Measurements from ENCODE around the gene ANKRD44. TPM values are rescaled to one million over a fixed set of nuclear protein-coding genes. Genes with fewer than 3 reads are reported as not detected.

Gene ANKRD44
- total RNA-seq, 1 experiment from 2014 or later: 2.4 TPM

DNA sequence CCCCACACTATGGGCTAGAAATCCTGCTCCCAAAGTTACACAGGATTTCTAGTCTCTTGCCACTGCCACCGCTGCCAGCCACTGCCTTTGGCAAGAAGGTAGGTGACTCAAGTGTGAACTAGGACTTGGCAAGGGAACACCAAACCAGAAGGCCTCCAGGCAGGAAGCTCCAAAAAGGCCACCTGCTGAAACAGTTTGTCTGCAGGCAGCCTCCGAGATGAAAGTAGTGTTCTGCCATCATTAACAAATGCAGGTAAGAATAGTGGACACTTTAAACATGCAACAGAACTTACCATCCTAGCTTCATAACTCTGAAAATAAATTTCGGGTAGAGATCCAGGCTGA, 3.9 kb downstream of the ANKRD44 start:
- no peak for TF ChIP-seq EZH2phosphoT487 (IDR thresholded peaks at IDR 0.05; ENCODE audit: borderline replicate concordance, low read length)
- no peak for TF ChIP-seq EZH2 (IDR thresholded peaks at IDR 0.05; ENCODE audit: low read length, unreplicated experiment)
- TF ChIP-seq, protein P1, sequence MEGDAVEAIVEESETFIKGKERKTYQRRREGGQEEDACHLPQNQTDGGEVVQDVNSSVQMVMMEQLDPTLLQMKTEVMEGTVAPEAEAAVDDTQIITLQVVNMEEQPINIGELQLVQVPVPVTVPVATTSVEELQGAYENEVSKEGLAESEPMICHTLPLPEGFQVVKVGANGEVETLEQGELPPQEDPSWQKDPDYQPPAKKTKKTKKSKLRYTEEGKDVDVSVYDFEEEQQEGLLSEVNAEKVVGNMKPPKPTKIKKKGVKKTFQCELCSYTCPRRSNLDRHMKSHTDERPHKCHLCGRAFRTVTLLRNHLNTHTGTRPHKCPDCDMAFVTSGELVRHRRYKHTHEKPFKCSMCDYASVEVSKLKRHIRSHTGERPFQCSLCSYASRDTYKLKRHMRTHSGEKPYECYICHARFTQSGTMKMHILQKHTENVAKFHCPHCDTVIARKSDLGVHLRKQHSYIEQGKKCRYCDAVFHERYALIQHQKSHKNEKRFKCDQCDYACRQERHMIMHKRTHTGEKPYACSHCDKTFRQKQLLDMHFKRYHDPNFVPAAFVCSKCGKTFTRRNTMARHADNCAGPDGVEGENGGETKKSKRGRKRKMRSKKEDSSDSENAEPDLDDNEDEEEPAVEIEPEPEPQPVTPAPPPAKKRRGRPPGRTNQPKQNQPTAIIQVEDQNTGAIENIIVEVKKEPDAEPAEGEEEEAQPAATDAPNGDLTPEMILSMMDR (conservative IDR thresholded peaks at IDR 0.05; ENCODE audit: low read depth, low read length): no peak
- Histone ChIP-seq H4K20me1 (ENCODE audit: low read length) (0 out of 2 replicates have a peak, but pooled peaks cover 4% of the 10 kb centered on the region), H3K36me3 (ENCODE audit: low read depth, low read length) (no peaks in the 10 kb centered on the region), H3K4me3 (ENCODE audit: low read length) (no peak overlapping the region), H3K9me2 (replicated peaks; ENCODE audit: low read length) (no peaks in the 10 kb centered on the region), H3K9ac (ENCODE audit: low read length) (no peak overlapping the region), H3K9me3 (ENCODE audit: low read length) (no peaks in the 10 kb centered on the region), H3K27ac (ENCODE audit: low read length) (no peak overlapping the region), H2AFZ (ENCODE audit: low read length) (no peak overlapping the region; the same call in 1 of the 2 replicates), H3K4me2 (ENCODE audit: low read length) (peak overlapping the region; percentile 40), H3F3A (ENCODE audit: low read length, unreplicated experiment) (no peaks in the 10 kb centered on the region), H3K27me3 (ENCODE audit: low read length) (no peaks in the 10 kb centered on the region), H3K79me2 (ENCODE audit: low read length) (no peaks in the 10 kb centered on the region), H3K4me1 (ENCODE audit: insufficient read depth, low read length) (peaks cover 46% of the 10 kb centered on the region)
- intact Hi-C loops (cut with micrococcal nuclease): loop anchor here (10.0 kb wide), 2 partner anchors 172 to 292 kb away; no protein-coding TSS in a partner anchor
- BruUV-seq (replicated peaks): no TSS peak
- peak; percentile 34 for ATAC-seq
- ChIA-PET POLR2A (ENCODE audit: unreplicated experiment) (interaction anchor here (0.6 kb wide), 1 partner anchor 41 kb away, joined by 3 read pairs; no protein-coding TSS in a partner anchor), CTCF (no interaction called here)
- DNase-seq: peak; percentile 85

- CTCF ChIA-PET: no interaction called here
Observed at GRCh38 chr2:197306024-197306695, 4.4 kb downstream of the ANKRD44 start.

More at GRCh38 chr2:197306024-197306695, 4.4 kb downstream of the ANKRD44 start:
- H2AFZ ChIP-seq (ENCODE audit: low read length): no peak overlapping the region; the same call in 1 of the 2 replicates
- H3K4me2 ChIP-seq (ENCODE audit: low read length): peak overlapping the region; percentile 40
- POLR2A ChIA-PET (ENCODE audit: unreplicated experiment): no interaction called here
- H3K4me3 ChIP-seq (ENCODE audit: low read length): no peak overlapping the region
- intact Hi-C loops (cut with micrococcal nuclease): loop anchor here (10.0 kb wide), 2 partner anchors 171 to 291 kb away; no protein-coding TSS in a partner anchor
- no peaks in the 10 kb centered on the region for H3K79me2 ChIP-seq (ENCODE audit: low read length)
- H3F3A ChIP-seq (ENCODE audit: low read length, unreplicated experiment): no peaks in the 10 kb centered on the region
- no peak overlapping the region for H3K27ac ChIP-seq (ENCODE audit: low read length)
- no peaks in the 10 kb centered on the region for H3K36me3 ChIP-seq (ENCODE audit: low read depth, low read length)
- DNase-seq (no peak), ATAC-seq (no peak)
- peaks cover 41% of the 10 kb centered on the region for H3K4me1 ChIP-seq (ENCODE audit: insufficient read depth, low read length)
- no peaks in the 10 kb centered on the region for H3K27me3 ChIP-seq (ENCODE audit: low read length)
- no peak overlapping the region for H3K9ac ChIP-seq (ENCODE audit: low read length)
- 0 out of 2 replicates have a peak, but pooled peaks cover 4% of the 10 kb centered on the region for H4K20me1 ChIP-seq (ENCODE audit: low read length)
- no peaks in the 10 kb centered on the region for H3K9me2 ChIP-seq (replicated peaks; ENCODE audit: low read length)
- H3K9me3 ChIP-seq (ENCODE audit: low read length): no peaks in the 10 kb centered on the region
- TF ChIP-seq, protein P1 (conservative IDR thresholded peaks at IDR 0.05; ENCODE audit: low read depth, low read length): no peak
- TF ChIP-seq EZH2phosphoT487 (IDR thresholded peaks at IDR 0.05; ENCODE audit: borderline replicate concordance, low read length) (no peak), EZH2 (IDR thresholded peaks at IDR 0.05; ENCODE audit: low read length, unreplicated experiment) (no peak)
- no TSS peak for BruUV-seq (replicated peaks)

Data from PC-3 (cell line).